Activated T-cell treated with anti-CD3 and anti-CD28 coated beads for 48 hours (primary cell): ENCODE data around the gene TMEM125.

Experiments used
- DNase-seq: peaks from one replicate; pipeline ENCODE4 v3.0.0-alpha.2; 2020; ENCODE audit warnings: low read depth

TMEM125 gene

DNA sequence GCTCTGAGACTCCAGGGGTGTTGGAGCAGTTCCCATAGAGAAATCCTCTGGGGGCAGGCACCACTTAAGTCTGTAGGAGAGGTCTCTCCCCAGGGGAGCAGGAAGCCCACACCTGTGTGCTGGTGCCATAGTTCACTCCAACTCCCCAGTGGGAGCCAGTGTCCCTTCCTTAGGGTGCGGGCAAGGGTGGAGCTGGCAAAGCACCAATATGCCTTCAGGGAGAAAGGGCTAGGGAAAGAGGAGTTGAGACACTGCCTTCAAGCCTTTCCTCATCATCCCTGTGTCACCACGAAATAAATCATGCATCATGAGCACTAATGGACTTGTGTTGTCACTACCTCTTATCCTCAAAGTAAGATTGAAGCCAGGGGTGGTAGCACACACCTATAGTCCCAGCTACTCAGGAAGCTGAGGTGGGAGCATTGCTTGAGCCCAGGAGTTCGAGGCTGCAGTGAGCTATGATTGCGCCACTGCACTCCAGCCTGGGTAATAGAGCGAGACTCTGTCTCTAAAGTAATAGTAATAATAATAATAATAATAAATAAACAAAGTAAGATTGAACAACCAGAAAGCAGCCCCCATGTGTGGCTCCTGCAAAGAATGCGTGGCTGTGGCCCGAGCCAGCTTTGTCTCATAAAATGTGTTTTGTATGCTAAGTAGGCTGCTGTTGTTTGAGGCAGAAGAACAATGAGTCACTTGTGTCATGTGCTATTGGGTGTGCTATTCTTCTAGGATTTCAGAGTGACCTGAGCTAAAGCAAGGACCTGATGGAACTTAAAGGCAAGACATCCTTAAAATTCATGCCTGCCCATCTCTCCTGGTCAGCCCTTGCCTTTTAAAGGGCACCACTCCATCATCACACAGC lies 24.3 kb downstream of the TMEM125 start:
- no peak for DNase-seq

DNA sequence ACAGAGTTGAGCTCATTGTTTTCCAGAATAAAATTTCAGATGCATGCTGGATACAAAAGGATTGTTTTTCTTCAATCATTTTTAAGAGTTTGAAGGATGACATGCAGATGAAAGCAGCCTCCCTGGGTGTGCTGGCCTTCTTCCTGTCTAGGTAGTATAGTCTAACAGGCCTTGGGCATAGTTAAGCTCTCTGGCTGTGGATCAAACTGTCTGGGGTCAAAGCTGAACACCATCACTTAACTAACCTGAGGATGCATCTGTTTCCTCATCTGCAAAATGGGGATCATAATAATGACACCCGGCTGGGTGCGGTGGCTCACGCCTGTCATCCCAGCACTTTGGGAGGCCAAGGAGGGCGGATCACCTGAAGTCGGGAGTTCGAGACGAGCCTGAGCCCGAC lies 25.0 kb downstream of the TMEM125 start:
- no peak for DNase-seq

DNA sequence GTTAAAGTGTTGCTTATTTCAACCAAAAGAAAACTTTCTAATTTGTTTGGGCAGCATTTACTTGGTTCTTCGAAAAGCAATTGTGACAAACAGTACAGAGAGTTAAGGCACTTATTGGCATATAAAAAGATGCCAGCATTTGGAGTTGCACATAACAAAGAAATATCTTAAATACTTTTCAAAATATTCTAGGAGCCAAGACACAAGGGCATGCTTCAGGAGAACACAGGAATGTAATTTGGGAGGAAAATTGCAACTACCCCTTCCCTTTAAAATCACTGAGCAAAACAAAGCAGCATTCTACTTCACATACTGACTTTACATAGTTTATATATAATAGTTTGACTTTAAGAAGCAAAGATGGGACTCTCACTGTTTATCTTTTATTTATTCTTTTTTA lies 26.4 kb downstream of the TMEM125 start:
- no peak for DNase-seq

DNA sequence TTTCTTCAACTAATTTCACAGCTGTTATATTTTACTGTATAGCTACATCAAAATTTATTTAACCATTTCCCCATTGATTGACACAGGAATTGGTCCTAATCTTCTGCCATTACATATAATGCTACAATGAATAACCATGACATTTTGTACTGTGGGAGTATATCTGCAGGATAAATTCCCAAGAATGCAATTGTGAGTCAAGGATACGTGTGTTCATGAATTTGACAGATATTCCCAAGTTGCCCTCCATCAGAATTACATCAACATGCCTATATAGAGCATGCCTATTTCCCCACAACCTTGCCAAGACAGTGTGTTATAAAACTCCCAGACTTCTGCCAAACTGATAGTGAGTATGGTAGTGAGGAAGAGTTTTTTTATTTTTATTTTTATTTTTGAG lies 28.3 kb downstream of the TMEM125 start:
- DNase-seq: no peak

DNA sequence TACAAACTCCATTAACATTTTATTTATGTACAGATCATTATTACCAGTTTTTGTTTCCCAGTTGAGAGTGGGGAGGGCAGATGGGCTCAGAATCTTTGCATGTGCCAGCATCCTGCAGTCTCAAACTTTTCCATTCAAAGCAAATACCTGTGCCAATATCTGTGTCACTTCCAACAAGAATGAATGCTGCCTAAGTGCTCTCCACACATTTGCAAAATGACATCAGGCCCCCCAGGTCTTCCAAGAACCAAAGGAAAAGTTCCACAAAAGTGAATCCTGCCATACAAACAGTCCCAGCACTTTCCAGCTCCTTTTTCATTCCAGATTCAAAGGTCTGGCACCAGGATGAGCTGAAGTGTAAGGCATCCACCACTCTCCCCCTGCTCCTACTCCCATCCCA lies 29.3 kb downstream of the TMEM125 start:
- no peak for DNase-seq

DNA sequence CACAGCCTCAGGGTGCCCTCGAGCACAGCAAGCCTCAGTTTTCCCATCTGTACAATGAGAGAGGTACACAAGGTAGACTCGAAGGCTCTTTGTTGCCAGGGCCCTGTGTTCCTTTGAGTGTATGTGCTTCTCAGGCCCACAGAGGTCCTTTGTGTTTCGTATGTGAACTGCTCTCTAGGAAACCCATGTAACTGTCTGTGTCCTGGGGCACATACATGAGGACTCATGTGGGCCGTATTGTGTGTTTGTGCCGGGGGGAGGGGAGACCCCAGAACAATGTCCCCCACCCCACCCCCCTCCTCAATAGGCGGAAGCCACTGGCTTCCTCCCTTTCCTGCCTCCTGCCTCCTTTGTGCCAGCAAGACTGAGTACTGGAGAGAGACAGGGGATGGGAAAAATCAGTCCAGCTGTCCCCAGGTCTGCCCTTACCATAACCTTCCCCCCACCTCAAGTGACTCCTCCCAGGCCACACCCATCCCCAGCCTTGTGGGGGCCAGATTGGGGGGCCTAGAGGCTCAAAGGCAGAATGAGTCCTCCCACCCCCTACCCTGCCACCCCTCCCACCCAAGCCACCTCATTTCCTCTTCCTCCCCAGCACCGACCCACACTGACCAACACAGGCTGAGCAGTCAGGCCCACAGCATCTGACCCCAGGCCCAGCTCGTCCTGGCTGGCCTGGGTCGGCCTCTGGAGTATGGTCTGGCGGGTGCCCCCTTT lies 30.8 kb downstream of the TMEM125 start, which contains the start of gene TIE1:
Gene TIE1, plus strand, starts transcription at position 605 of the 717 bp plus-strand sequence. Its CDS starts 90 bp downstream, at position 695.
- no peak for DNase-seq

DNA sequence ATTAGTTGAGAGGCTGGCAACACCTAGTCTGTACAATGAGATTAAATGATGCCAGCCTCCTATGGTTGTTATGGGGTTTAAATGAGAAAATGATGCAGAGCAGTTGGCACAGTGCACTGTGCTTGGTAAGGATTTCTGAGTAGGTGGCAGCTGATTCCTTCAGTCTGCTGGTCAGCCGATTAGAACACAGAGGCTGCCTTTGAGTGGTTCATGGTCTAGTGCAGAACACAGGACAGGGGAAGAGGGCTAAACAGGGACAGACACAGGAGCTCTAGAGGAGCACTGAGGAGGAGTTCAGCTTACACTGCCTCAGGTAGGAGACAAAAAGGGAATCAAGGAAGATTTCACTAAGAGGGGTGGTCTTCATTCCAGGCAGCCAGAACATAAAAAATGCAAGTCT lies 32.4 kb downstream of the TMEM125 start:
- no peak for DNase-seq

DNA sequence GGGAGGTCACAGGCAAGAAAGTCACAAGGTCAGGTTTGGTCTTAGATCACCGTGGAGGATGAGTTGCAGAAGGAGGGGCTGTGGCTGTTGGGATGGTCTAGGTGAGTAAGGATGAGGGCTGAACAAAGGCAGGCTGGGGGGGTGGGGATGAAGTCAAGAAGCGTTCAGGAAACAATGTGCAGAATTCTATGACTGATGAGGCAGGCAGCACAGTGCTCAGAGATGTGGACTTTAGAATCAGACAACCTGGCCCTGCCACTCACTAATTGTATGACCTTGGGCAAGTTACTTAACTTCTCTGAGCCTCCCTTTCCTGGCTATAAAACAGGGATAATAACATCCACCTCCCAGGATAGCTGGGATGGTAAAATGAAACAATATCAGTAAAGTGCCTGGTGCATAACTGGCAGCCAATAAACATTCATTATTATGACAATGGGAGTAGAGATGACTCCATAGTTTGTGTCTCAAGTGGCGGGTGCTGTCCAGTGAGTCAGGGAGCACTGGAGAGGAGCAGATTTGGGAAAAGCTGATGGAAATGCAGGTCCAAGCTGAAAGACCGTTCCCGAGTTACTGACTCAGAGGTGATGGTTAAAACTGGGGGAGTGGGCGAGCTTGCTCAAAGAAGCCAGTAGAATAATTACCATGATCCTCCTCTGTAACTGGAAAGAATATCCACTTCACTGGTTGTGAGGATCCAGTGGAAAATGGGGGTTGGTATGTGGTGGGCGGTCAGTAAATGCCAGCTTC lies 33.1 kb downstream of the TMEM125 start:
- DNase-seq: no peak

DNA sequence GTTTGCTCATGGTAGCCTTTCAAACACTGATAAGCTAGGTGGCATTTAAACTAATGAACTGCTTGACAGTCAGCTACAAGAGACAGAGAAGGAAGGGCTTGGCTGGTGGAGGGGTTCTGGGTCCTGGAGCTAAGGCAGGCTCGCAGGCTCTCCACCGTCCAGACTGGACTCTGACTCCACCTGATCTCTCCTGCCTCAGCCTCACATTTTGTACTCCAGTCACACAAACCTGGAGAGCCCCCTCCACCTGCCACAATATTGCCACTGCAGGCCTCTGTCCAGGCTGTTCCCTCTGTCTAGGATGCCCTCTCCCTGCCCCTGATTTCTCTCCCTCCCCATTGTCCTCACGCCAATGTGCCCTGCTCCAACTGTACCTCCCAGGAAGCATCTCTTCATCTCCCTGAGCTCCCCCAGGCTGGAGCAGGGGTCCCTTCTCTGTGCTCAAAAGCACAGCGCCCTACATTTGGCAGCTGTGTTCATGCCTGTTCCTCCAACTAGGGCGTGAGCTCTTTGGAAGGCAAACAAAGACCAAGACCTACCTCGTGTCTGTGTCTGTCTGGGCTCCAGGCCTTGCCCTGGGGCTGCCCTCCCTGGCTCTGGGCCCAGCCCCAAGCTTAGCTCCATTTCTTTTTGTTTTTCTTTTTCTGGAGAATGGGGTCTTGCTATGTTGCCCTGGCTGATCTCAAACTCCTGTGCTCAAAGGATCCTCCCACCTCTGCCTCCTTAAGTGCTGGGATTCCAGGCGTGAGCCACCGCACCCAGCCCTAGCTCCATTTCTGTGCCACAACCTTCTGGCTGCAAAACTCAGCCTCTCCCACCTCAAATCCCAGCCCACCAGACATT lies 33.9 kb downstream of the TMEM125 start:
- no peak for DNase-seq

DNA sequence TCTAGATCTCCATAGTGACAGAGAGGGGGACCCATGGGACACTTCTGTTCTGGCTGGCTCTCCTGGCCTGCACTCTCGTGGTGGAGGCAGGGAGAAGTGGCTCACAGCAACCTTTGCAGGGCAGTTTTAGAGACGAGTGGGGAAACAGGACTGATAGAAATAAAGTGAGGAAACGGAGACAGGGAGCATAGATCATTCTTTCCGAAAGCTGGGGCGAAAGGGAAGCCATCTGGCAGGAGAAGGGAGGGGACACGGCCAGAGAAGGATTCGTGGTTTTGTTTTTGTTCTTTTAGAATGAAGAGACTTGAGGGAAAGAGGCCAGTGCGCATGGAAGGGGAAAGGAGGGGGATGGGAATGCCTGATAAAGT lies 34.5 kb downstream of the TMEM125 start:
- DNase-seq: no peak

DNA sequence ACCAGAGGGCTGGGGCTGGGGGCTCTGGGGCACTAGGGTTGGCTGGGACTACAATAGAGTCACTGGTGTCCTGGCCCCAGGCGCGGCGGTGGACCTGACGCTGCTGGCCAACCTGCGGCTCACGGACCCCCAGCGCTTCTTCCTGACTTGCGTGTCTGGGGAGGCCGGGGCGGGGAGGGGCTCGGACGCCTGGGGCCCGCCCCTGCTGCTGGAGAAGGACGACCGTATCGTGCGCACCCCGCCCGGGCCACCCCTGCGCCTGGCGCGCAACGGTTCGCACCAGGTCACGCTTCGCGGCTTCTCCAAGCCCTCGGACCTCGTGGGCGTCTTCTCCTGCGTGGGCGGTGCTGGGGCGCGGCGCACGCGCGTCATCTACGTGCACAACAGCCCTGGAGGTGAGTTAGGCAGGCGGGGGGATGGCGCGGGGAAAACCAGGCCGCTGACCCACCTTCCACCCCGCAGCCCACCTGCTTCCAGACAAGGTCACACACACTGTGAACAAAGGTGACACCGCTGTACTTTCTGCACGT lies 35.1 kb downstream of the TMEM125 start:
- no peak for DNase-seq

DNA sequence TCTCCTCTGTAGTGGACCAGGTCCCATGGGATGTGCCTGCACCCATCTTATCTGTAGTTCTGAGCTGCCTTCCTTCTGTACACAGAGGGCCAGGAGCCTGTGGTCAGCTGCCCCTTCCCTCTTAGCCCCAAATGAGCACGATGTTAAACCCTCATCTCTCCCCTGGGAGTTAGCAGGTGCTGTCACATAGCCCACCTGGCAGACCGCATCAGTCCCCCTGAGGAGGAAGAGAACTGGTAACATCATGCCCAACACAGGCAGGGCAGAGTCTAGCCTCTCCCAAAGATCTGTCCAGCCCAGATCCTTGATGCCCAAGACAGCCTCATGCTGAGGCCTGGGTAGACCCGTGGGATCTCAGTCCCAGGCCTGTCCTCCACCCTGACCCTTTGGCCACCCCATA lies 35.7 kb downstream of the TMEM125 start:
- no peak for DNase-seq

DNA sequence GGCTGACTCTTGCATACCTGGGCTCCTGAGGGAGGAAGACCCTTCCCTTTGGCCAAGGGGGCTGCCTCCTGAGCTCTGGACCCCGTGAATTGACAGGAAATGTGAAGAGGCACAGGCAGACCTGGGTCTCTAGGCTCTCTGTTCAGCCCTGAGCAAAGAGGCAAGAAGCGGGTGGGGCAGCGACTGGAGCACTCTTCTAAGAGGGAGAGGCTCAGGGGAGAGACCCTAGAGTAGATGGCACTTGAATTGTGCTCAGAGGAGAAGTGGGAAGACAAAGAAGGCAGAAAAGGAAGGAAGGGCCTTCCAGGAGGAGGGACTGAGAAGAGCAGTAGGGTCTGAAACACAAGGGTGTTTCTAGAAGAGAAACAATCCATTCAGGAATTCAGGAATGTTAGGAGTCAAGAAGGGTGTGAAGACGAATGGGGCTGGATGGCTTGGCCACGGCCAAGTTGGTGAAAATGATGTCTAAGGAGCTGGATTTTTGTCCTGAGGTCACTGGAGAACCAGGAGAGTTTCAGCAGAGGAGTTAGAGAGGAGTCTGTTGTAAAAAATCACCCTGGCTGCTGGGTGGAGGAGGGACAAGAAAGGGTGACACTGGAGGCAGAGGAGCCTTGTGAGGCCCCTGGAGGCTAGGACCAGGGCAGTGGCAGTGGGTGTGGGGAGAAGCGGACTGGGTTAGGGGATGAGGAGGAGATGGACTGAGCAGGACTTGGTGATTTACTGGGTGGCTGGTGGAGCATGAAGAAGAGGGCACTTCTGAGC lies 36.3 kb downstream of the TMEM125 start:
- DNase-seq: no peak

DNA sequence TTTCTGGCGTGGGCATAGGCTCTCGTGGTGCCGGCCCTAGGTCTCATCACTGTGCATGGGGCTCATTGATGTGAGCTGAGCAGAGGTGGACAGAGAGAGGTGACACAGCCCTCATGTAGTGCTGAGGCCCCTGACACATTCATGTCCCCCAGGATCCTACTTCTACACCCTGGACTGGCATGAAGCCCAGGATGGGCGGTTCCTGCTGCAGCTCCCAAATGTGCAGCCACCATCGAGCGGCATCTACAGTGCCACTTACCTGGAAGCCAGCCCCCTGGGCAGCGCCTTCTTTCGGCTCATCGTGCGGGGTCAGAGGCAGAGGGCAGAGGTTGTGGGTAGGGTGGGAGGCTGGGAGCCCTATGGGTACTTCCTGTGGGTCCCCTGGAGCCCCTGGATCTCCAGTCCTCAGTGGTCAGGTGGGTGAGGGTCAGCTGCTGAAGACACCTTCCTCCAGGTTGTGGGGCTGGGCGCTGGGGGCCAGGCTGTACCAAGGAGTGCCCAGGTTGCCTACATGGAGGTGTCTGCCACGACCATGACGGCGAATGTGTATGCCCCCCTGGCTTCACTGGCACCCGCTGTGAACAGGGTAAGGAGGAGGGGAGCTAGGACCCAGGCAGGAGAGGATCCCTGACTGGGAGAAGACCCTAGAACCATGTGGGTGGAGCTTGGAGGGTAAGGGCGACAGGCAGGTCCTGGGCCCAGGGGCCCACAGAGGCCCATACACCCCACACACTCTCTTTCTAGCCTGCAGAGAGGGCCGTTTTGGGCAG lies 37.1 kb downstream of the TMEM125 start:
- no peak for DNase-seq

DNA sequence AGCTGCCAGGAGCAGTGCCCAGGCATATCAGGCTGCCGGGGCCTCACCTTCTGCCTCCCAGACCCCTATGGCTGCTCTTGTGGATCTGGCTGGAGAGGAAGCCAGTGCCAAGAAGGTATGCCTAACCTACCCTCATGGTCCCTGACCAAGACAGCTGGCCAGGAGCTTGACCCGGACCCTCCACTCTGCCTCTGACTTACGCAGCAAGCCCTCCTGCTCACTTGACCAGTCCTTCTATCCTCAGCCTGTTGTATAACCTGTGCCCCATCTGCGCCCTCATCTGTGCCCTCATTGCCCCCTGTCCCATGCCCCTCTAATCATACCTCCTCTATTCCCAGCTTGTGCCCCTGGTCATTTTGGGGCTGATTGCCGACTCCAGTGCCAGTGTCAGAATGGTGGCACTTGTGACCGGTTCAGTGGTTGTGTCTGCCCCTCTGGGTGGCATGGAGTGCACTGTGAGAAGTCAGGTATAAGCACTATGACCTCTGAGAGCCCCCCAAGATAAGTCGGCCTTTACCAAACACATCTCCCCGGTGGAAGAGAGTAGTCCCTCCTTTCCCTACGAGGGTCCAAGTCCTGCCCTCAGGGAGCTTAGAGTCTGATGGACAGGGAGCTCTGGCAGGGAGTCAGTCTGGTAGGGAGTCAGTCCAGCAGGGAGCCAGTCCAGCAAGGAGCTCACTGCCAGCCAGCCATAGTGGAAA lies 37.8 kb downstream of the TMEM125 start:
- no peak for DNase-seq

DNA sequence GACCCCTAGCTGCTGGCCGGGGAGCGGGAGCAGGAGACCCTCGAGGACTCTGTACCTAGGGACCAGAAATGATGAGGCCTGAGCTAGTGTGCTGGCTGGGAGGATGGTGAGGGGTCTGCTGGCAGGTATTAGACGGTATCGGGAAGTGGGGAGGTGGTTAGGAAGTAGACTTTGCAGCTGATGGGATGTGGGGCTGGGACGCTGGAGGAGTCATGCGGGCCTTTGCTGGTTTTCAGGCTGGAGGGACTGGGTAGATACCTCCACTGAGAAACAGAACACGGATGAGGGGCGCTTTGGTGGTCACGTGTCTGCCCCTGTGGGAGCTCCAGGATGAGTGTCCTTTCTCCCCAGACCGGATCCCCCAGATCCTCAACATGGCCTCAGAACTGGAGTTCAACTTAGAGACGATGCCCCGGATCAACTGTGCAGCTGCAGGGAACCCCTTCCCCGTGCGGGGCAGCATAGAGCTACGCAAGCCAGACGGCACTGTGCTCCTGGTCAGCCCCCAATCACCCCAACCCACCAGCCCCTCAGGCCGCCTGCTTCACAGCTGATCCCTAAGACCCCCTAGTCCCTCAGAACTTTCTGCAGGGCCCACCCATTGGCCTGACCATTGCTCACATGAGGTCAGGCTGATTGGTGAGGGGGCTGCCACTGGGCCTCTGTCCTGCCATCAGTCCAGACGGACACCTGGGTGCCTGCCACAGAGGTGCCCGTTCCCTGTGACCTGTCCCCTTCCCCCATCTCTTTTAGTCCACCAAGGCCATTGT lies 39.0 kb downstream of the TMEM125 start:
- DNase-seq: no peak

DNA sequence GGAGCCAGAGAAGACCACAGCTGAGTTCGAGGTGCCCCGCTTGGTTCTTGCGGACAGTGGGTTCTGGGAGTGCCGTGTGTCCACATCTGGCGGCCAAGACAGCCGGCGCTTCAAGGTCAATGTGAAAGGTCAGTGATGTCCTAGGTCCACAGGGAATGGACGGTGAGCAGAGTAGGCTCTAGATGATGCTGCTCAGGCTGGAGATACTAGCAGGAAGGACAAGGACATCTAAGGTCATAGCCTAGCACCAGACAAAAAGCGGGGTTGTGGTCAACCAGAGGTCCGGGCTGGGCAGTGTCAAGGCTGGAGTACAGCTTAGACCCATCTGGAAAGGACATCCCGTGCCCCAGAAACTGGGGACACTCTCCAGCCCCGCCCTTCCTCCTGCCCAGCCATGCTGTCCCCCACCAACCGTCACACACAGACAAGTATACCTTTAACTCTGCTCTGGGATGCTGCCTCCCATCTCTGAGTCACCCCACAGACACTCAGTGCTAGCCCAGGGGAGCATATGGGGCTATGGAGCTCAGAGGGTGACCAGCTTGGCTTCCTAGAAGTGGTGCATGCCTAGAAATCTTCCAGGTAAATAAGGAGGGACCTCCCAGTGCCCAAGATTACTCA lies 39.7 kb downstream of the TMEM125 start:
- DNase-seq: no peak

DNA sequence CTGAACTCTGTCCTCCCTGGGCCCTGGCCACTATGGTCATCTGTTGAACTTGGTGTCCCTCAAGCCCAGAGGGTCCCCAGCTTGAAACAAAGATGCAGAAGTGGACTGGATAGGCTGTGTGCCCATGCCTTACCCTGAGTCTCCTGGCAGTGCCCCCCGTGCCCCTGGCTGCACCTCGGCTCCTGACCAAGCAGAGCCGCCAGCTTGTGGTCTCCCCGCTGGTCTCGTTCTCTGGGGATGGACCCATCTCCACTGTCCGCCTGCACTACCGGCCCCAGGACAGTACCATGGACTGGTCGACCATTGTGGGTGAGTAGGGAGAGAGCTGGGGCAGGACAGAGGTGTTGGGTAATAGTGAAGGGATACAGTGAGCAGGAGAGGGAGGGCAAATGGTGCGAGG lies 41.7 kb downstream of the TMEM125 start:
- DNase-seq: no peak
